ENCODE results near the gene RAB11A.

- TF ChIP-seq CTCF (CRISPR knock-in tag; IDR thresholded peaks at IDR 0.05) (no peak), NR3C1 (CRISPR knock-in tag; IDR thresholded peaks at IDR 0.05) (no peak)
Measured at GRCh38 chr15:65837301-65838294, 31.7 kb upstream of the RAB11A start.

Data from HepG2 (cell line).